NCI-H187 (cell line): ENCODE measurements around the gene FOLR2.
"Not testable (repeated sequence)": the region's sequence is repeated elsewhere in the genome, so short reads cannot be mapped to it uniquely, and the experiment has no call there.

Experiments used
- DNase-seq, 2 experiments: peaks; one replicate each; lab custom pipeline; 2025; lab: John Stamatoyannopoulos, UW

The FOLR2 gene

DNA sequence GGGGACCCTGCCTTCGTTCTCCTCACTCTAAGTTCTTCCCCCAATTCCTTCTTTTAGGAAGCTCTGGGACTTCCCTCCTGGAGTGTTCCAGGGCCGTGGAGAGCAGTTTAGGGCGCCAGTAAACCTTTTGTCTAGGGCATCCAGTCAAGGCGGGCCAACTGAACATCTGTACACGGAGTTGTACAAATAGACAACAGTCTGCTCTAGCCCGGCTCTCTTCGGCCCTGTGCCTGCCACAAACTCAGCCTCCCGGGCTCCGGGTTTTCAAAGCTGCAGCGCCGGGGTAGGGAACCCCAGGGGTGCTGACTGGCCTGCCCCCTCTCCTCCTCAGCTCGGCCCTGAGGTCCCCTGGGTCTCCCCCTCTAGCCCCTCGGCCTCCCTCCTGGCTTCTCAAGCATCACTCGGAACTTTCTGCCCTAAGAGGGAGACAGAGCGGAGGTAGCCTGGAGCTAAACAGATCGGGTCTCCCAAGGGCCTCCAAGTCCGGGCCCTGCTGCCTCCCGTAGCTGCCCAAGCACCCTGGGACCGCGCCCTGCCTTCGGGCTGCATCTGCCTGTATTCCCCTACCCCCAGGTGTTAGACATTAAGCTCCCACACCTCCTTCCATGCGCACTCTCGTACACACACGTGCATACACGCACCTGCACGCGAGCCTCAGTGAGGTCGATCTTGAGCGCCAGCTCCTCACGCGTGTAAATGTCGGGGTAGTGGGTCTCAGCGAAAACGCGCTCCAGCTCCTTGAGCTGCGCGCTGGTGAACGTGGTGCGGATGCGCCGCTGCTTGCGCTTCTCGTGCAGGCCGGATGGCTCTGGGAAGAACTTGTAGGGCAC, 24.1 kb downstream of the FOLR2 start:
- DNase-seq = no peak

DNA sequence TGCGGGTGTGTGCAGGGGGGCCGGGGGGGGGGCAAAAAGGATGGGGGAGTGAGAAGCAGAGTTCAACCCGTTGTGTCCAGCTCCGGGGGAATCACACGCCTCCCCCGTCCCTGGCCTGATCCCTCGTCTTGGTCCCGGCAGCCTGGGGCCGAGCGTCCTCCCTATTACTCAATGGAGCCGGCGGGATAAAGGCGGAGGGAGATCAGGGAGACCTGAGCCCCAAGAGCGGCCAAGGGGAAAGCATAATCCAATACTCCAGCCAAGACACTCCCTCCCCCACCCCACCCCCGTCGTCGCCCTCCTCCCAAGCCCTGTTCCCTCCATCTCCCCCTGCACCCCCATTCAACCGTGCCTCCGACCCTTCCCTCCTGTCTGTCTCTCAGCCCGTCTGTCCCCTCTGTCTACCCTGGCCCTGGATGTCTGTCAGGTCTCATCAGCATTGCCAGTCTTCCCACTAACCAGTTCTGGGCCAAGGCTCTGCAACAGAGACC, 24.7 kb downstream of the FOLR2 start:
- DNase-seq = no peak

- no peak for DNase-seq
These were observed 25.5 kb downstream of the FOLR2 start for GRCh38 chr11:72242141-72242540.

DNA sequence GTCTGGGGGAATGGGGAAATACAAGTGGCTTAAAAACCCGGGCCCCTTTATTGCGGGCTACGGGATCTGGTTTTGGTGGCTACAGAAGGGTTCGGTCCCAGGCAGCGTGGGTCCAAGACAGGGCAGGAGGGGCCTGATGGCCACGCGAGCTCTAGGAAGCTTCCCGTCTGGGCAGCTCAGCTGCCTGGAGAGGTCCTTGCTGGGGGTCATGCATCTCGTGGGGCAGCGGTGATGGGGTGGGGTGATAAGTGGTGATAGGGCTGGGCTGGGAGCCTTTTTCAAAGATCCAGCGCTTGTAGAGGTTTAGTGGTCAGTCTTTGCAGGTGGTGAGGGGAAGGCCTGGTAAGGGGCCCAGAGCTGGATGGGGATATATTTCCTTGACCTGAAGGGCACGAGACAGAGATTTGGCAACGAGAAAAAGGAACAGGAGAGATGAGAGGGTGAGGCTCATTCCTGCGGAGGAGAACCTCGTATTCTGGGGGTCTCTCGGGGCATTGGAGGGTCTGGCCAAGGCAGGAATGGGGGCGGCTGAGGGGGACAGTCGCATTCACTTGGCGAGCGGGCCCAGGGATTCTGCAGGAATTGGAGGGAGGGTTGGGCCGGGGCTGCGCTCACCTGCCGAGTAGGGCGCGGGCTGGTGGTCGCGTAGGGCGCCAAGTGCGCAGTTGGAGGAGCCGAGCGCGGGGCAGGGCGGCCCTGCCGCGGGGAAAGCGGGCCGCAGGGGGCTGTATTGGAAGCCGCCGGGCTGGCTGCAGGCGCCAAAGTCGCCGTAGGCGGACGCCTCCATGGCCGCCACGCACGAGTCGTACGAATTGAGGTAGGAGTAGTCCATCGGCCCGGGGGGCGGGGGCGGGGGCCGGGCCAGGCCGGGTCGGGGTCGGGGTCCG, 26.8 kb downstream of the FOLR2 start:
- no peak for DNase-seq

GRCh38 chr11:72244060-72244360, 27.4 kb downstream of the FOLR2 start, which contains the start of gene PHOX2A:
Gene PHOX2A, minus strand, starts transcription at chr11:72244176. Its CDS starts 172 bp downstream, at chr11:72244004.
- DNase-seq = no peak

- DNase-seq = no peak
These were observed 28.0 kb downstream of the FOLR2 start for GRCh38 chr11:72244361-72245262.

GRCh38 chr11:72245263-72245816, 28.7 kb downstream of the FOLR2 start:
- no peak for DNase-seq

DNA sequence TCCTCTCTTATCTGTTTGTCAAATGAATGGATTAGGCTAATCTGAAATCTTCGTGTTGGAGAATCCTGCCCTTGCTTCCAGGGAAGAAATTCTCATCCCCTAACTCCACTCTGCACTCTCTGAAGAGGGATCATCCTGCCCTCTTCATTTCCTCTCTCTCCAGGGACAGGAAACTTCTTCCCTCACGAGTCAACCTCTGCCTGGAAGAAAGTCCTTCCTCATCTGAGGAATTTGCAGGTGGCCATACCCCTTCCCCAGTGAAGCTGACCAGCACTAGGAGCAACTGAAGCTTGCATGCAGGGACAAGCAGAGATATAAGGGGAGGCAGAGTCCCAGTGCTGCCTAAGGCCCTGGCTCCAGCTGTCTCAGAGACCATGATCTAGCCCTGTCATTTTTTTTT, 31.0 kb downstream of the FOLR2 start:
- DNase-seq = no peak

GRCh38 chr11:72249961-72250360, 33.4 kb downstream of the FOLR2 start:
- DNase-seq = no peak

- DNase-seq = no peak
These were observed 34.3 kb downstream of the FOLR2 start for GRCh38 chr11:72250661-72251464.

GRCh38 chr11:72251614-72252013, 35.0 kb downstream of the FOLR2 start:
- no peak for DNase-seq

- no peak for DNase-seq
These were observed 36.8 kb downstream of the FOLR2 start for GRCh38 chr11:72253392-72253791.

DNA sequence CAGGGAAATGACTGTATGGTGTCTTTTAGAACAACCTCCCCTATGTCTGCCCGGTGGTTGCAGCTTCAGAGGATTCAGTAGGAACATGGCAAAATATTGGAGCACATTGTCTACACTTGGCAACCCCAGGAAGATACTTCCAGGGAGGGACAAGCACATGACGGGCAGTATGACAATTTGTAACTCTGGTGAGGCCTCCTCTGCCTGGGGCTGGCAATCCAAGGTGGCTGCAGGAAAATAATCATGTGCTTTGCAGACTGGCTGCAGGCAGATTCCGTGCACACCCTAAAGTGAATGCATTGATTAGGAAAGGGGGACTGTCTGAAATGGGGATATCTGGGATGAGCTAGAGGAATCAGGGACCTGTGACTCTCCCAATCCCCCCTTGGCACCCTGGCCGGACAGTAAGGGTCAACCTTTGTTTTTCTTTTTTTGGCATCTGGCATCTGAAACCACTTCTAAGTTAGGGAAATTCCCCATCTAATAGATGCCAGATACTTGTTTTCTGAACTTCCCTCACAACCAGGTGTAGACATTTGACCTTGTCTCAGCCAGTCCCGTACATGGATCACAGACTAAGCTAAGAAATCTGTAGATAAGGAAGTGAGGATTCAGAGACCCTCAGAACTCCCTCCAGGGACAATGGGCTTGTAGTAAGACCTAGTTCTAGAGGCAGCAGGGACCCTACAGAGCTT, 37.9 kb downstream of the FOLR2 start:
- DNase-seq = no peak

DNA sequence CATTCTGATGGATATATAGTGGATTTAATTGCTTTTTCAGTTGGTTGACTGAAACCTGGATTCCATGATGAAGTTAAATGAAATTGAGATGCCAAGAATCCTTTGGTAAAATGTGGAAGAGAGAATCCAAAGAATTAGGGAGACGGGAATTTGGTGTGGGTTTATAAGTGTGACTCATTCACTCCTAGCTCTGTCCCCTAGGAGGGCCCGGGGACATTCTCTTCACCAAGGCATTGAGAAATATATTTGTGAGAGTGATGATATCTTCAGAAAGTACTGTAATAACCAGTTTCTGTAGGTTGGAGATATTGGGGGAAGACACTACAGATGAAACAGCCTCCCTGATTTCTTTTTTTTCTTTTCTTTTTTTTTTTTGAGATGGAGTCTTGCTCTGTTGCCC, 41.0 kb downstream of the FOLR2 start:
- no peak for DNase-seq

DNA sequence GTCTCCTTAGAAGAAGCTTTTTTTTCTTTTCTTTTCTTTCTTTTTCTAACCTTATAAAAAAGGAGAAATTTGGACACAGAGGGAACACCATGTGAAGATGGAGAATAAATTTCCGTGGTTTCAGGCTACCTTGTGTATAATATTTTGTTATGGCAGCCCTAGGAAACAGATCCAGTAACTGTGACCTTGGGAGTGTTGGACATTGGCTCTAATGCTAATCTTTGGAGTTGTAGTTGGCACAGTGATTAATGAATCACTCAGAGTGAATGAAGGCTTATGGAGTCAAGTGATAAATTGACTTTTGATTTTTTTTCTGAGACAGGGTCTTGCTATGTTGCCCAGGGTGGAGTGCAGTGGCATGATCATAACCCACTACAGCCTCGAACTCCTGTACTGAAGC, 42.9 kb downstream of the FOLR2 start:
- no peak for DNase-seq

DNA sequence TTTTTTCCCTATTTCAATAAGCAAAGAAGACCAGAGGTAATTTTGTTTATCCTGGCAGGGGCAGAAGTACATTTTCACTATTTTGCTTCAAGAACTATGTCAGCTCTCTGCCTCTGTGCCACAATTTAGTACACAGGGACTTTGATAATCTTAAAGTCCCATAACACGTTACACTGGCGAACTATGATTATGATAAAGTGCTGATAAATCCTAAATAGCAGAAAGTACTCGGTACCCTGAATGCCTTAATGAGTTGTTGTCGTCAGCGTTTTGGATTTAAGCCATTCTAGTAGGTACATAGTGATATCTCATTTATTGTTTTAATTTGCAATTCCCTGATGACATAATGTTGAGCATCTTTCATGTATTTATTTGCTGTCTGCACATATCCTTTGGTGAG, 44.0 kb downstream of the FOLR2 start:
- no peak for DNase-seq

- DNase-seq = no peak
These were observed 46.8 kb downstream of the FOLR2 start for GRCh38 chr11:72263361-72263760.

DNA sequence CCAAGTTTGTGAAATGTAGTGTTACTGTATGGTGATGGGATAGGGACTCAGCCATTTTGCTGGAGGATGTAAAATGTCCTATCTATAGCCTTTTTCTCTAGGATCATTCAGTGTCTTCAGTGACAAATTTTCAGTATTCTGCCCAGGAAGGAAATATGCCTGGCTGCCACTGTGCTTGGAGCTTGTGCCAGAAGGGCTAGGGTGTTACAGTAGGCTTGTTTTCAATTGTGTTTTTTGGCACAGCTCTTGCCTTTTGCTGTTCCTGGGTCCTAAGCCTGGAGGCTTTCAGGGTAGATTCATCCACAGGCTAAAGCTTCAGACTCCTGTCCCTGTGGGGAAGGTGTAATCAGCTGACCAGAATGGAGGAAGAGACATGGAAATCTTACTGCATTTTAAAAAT, 49.4 kb downstream of the FOLR2 start:
- DNase-seq = no peak

GRCh38 chr11:72266960-72267359, 50.4 kb downstream of the FOLR2 start:
- DNase-seq = not testable (repeated sequence)

DNA sequence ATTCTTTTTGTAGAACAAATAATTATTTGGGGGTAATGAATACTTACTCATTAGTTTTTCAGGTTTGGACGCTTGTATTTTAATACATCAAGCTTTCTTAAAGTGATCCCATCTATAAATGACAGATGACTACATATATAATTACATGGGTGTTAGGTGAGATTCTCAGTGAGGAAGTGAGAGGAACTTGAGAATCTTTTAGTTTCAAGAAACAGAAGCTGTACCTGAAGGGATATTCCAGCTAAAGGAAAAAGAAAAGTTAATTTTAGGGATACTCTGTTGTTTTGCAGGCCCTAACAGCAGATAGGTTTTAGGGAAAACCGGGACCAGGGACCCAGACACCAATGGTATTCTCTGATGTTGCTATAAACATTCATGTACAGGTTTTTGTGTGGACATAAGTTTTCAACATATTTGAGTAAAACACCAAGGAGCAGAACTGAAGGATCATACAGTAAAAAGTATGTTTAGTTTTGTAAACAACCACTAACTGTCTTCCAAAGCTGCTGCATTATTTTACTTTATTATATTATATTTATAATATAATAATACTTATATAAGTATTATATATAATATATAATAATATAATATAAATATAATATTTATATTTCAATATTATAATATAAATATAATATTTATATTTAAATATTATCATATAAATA, 51.5 kb downstream of the FOLR2 start:
- DNase-seq = no peak
